Endothelial cell of umbilical vein (primary cell): ENCODE results near the gene FOXF1. TPM values are rescaled to one million over a fixed set of nuclear protein-coding genes. Genes with fewer than 3 reads are reported as not detected.

Source experiments
- BruUV-seq: library from RNA; stranded (reverse); fragments of 400-500 nt; replicated peaks from 2 replicates; lab custom pipeline; 2021; lab: Mats Ljungman, UMichigan
- CTCF ChIA-PET: fragments of 300-600, 350-600 bp; sonication (Branson Sonifier 250); formaldehyde crosslinking; loops from one replicate; lab custom pipeline; 2021; ENCODE audit warnings: antibody characterized with exemption, inconsistent platforms; lab: Charles Lee
- POLR2A ChIA-PET: fragments of 300-600, 350-600 bp; sonication (Branson Sonifier 250); formaldehyde crosslinking; loops from one replicate; lab custom pipeline; 2021; ENCODE audit warnings: antibody characterized with exemption, inconsistent platforms; lab: Charles Lee
- DNase-seq: peaks from one replicate; pipeline ENCODE4 v3.0.0-alpha.2; 2011; ENCODE audit warnings: low read depth, low spot score
- FAIRE-seq: peaks from 2 replicates; lab custom pipeline; 2011; peaks lifted over from hg19 to GRCh38; lab: Jason Lieb, UNC
- H2AFZ ChIP-seq: 2 replicates; pipeline ENCODE4 v1.6.0; 2012; ENCODE audit warnings: low read depth, low read length, control low read depth, inconsistent platforms
- H3K27ac ChIP-seq: 2 replicates; pipeline ENCODE4 v1.5.1; 2011; ENCODE audit warnings: low read depth, mild to moderate bottlenecking, control low read depth, low read length, moderate library complexity; ENCODE audit not compliant: insufficient read depth
- H3K27me3 ChIP-seq, 2 experiments: 2 replicates each; pipeline versions ENCODE4 v1.6.0 to v1.6.1; 2011; ENCODE audit warnings: low read length in 2 of 2, mixed read lengths in 1 of 2; ENCODE audit not compliant: control insufficient read depth in 2 of 2, insufficient read depth in 2 of 2
- H3K36me3 ChIP-seq, 2 experiments: 2 replicates in 1 of 2; 3 replicates in 1 of 2; pipeline ENCODE4 v1.5.1; 2011; ENCODE audit warnings: low read length in 2 of 2, mild to moderate bottlenecking in 1 of 2, moderate library complexity in 1 of 2; ENCODE audit not compliant: control insufficient read depth in 2 of 2, insufficient read depth in 2 of 2; ENCODE audit errors: extremely low read depth in 1 of 2
- H3K4me1 ChIP-seq: 3 replicates; pipeline ENCODE4 v1.5.1; 2011; ENCODE audit warnings: mild to moderate bottlenecking, low read length; ENCODE audit not compliant: control insufficient read depth, insufficient read depth; ENCODE audit errors: extremely low read depth
- H3K4me2 ChIP-seq: 2 replicates; pipeline ENCODE4 v1.6.1; 2011; ENCODE audit warnings: low read length, control low read depth, mixed read lengths; ENCODE audit not compliant: insufficient read depth
- H3K4me3 ChIP-seq, 3 experiments: fragments of 200-600 bp in 1 of 3; sonication (generic), shearing (Covaris generic) in 1 of 3; replicated peaks in 1 of 3; 2 replicates each; pipeline ENCODE4 v1.5.1; 2011 to 2016; ENCODE audit warnings: control low read depth in 3 of 3, low read length in 3 of 3, mild to moderate bottlenecking in 2 of 3, inconsistent platforms in 1 of 3, low read depth in 1 of 3, moderate library complexity in 1 of 3; ENCODE audit not compliant: insufficient read depth in 1 of 3
- H3K79me2 ChIP-seq: 2 replicates; pipeline ENCODE4 v1.6.0; 2012; ENCODE audit warnings: low read length, inconsistent platforms; ENCODE audit not compliant: control insufficient read depth, insufficient read depth
- H3K9ac ChIP-seq: replicated peaks from 2 replicates; pipeline ENCODE3; 2011; ENCODE audit warnings: low read length, control low read depth; ENCODE audit not compliant: insufficient read depth; ENCODE audit errors: extremely low read depth
- H3K9me1 ChIP-seq: replicated peaks from 3 replicates; pipeline ENCODE4 v1.6.0; 2011; ENCODE audit warnings: mild to moderate bottlenecking, low read length; ENCODE audit not compliant: control insufficient read depth, insufficient read depth; ENCODE audit errors: extremely low read depth
- H3K9me3 ChIP-seq: replicated peaks from 2 replicates; pipeline ENCODE4 v1.5.1; 2012; ENCODE audit warnings: low read length, inconsistent platforms; ENCODE audit not compliant: control insufficient read depth, insufficient read depth
- H4K20me1 ChIP-seq: replicated peaks from 2 replicates; pipeline ENCODE3; 2011; ENCODE audit warnings: mild to moderate bottlenecking, low read length; ENCODE audit not compliant: control insufficient read depth, insufficient read depth; ENCODE audit errors: extremely low read depth
- CTCF ChIP-seq, 2 donors: IDR thresholded peaks; 1 replicate in 1 of 2; 2 replicates in 1 of 2; pipeline ENCODE4 v1.5.1; 2011; ENCODE audit warnings: low read length in 2 of 2, mild to moderate bottlenecking in 2 of 2, moderate library complexity in 2 of 2, control low read depth in 1 of 2, inconsistent platforms in 1 of 2, low read depth in 1 of 2; ENCODE audit not compliant: insufficient read depth in 1 of 2; ENCODE audit errors: extremely low read depth in 1 of 2
- EZH2 ChIP-seq: IDR thresholded peaks from 2 replicates; pipeline ENCODE4 v1.6.1; 2012; ENCODE audit warnings: borderline replicate concordance, low read depth, mild to moderate bottlenecking, moderate library complexity, low read length, inconsistent platforms; ENCODE audit not compliant: severe bottlenecking
- GATA2 ChIP-seq: IDR thresholded peaks from 2 replicates; pipeline ENCODE4 v1.7.0; 2011; ENCODE audit warnings: low read depth, mild to moderate bottlenecking, moderate library complexity, mixed read lengths, low read length; ENCODE audit not compliant: insufficient read length, insufficient read depth
- JUN ChIP-seq: IDR thresholded peaks from 2 replicates; pipeline ENCODE4 v1.6.1; 2011; ENCODE audit warnings: borderline replicate concordance, low read depth; ENCODE audit not compliant: insufficient read length, insufficient read depth
- MYC ChIP-seq: IDR thresholded peaks from one replicate; pipeline ENCODE4 v1.6.1; 2011; ENCODE audit warnings: mild to moderate bottlenecking, low read depth, low read length
- POLR2A ChIP-seq: IDR thresholded peaks from 2 replicates; pipeline ENCODE4 v1.6.1; 2012; ENCODE audit warnings: low read depth, mild to moderate bottlenecking, control low read depth, low read length
- POLR2AphosphoS5 ChIP-seq: IDR thresholded peaks from 2 replicates; pipeline ENCODE4 v1.6.1; 2012; ENCODE audit warnings: low read depth, mild to moderate bottlenecking, control low read depth, low read length, moderate library complexity; ENCODE audit not compliant: insufficient read depth
- dilution Hi-C: fragments of 300-500 bp; cut with MboI; formaldehyde crosslinking; loops from one replicate; pipeline ENCODE4 v1.15.0; 2019; ENCODE audit warnings: low sequenced_read_pairs; ENCODE audit not compliant: extremely low pct_ligation_motif_present
- intact Hi-C: fragments of 100-400 bp; cut with micrococcal nuclease; formaldehyde crosslinking; loops from one replicate; pipeline ENCODE4 v1.10.0; 2022
- polyA plus RNA-seq, 4 experiments: library from polyadenylated mRNA; depleted of rRNA in 3 of 4; stranded (reverse) in 3 of 4; unstranded in 1 of 4; fragments of >200 nt; gene quantifications; 2 replicates each; pipeline versions ENCODE4 v1.2.1 to v1.2.3, GENCODE V29; 2011 to 2012; ENCODE audit warnings: missing spikeins in 1 of 4
- total RNA-seq: library from RNA; stranded (reverse); gene quantifications from 2 replicates; pipeline ENCODE4 v1.2.3, GENCODE V29; 2021

Gene FOXF1
- total and polyA plus RNA-seq, 2 donors (not counting 3 experiments of a cell fraction or from before 2014, with no cell fraction given) = 1.0 to 1.1 TPM

GRCh38 chr16:86522634-86523033, 12.3 kb downstream of the FOXF1 start:
- Histone ChIP-seq H3K9me3 (no peaks in the 10 kb centered on the region), H2AFZ (no peak overlapping the region), H3K27me3 (no peaks in the 10 kb centered on the region), H3K9ac (no peak overlapping the region), H3K27ac (no peak overlapping the region), H4K20me1 (no peaks in the 10 kb centered on the region), H3K36me3 (no peaks in the 10 kb centered on the region), H3K79me2 (no peaks in the 10 kb centered on the region), H3K4me2 (no peak overlapping the region), H3K9me1 (no peaks in the 10 kb centered on the region), H3K4me3 (no peak overlapping the region), H3K4me1 (no peaks in the 10 kb centered on the region)
- FAIRE-seq (no peak), DNase-seq (no peak)
- dilution Hi-C loops = no loop called here
- POLR2A ChIA-PET = no interaction called here
- no peak for TF ChIP-seq CTCF (IDR thresholded peaks at IDR 0.05; ENCODE audit: extremely low read depth in 1 of 2, insufficient read depth in 1 of 2, low read depth in 1 of 2, low read length in 2 of 2)
- TF ChIP-seq POLR2AphosphoS5 = no peak
- no peak for TF ChIP-seq GATA2
- TF ChIP-seq JUN = no peak
- no peak for TF ChIP-seq MYC
- no peak for TF ChIP-seq EZH2
- TF ChIP-seq POLR2A = no peak
- intact Hi-C loops = no loop called here
- CTCF ChIA-PET = interaction anchor here (0.6 to 2.0 kb wide), 4 partner anchors 270 to 703 kb away, joined by 3 to 6 read pairs (median 4); no protein-coding TSS in a partner anchor
- no TSS peak for BruUV-seq
